Parathyroid adenoma (tissue), 2 donors: ENCODE results near the gene SKAP1.
"Not testable (repeated sequence)": the region's sequence is repeated elsewhere in the genome, so short reads cannot be mapped to it uniquely, and the experiment has no call there.

ENCODE experiments used
- H2AFZ ChIP-seq: fragments of 300-600 bp; sonication (generic); one replicate; pipeline ENCODE4 v1.7.0; 2017; ENCODE audit warnings: antibody characterized with exemption, mild to moderate bottlenecking
- H3K27ac ChIP-seq: fragments of 300-600 bp; sonication (generic); one replicate; pipeline ENCODE4 v1.7.0; 2017
- H3K27me3 ChIP-seq: fragments of 300-600 bp; sonication (generic); one replicate; pipeline ENCODE4 v1.7.0; 2017; ENCODE audit warnings: low read length; ENCODE audit not compliant: control insufficient read depth, insufficient read depth
- H3K36me3 ChIP-seq: fragments of 300-600 bp; sonication (generic); one replicate; pipeline ENCODE4 v1.7.0; 2017; ENCODE audit warnings: low read length; ENCODE audit not compliant: control insufficient read depth, insufficient read depth
- H3K4me1 ChIP-seq: fragments of 300-600 bp; sonication (generic); one replicate; pipeline ENCODE4 v1.7.0; 2017; ENCODE audit warnings: control low read depth
- H3K4me2 ChIP-seq: fragments of 300-600 bp; sonication (generic); one replicate; pipeline ENCODE4 v1.7.0; 2017; ENCODE audit warnings: low read length
- H3K4me3 ChIP-seq: fragments of 300-600 bp; sonication (generic); one replicate; pipeline ENCODE4 v1.7.0; 2017; ENCODE audit warnings: low read depth, low read length
- H3K79me2 ChIP-seq: fragments of 300-600 bp; sonication (generic); one replicate; pipeline ENCODE4 v1.7.0; 2017; ENCODE audit warnings: control low read depth
- H3K9ac ChIP-seq: fragments of 300-600 bp; sonication (generic); one replicate; pipeline ENCODE4 v1.7.0; 2017; ENCODE audit warnings: mild to moderate bottlenecking
- H3K9me3 ChIP-seq: fragments of 300-600 bp; sonication (generic); one replicate; pipeline ENCODE4 v1.7.0; 2017; ENCODE audit warnings: low read length; ENCODE audit not compliant: control insufficient read depth
- CTCF ChIP-seq: fragments of 300-600 bp; sonication (generic); IDR thresholded peaks from one replicate; pipeline ENCODE4 v1.7.0; 2017; ENCODE audit warnings: antibody characterized with exemption, mild to moderate bottlenecking
- donor health status: primary hyperparathyroidism.

SKAP1 gene

GRCh38 chr17:48412841-48413240 is 17.2 kb downstream of the SKAP1 start:
- Histone ChIP-seq H3K36me3 (no peaks in the 10 kb centered on the region), H3K9me3 (no peaks in the 10 kb centered on the region), H2AFZ (no peak overlapping the region), H3K27ac (no peak overlapping the region), H3K79me2 (no peaks in the 10 kb centered on the region), H3K4me3 (no peak overlapping the region), H3K4me1 (no peaks in the 10 kb centered on the region), H3K9ac (no peak overlapping the region), H3K4me2 (no peak overlapping the region), H3K27me3 (no peaks in the 10 kb centered on the region)
- TF ChIP-seq CTCF: no peak

GRCh38 chr17:48410821-48411220 is 19.2 kb downstream of the SKAP1 start:
- H3K4me2 ChIP-seq: not testable (repeated sequence)

GRCh38 chr17:48409607-48410006 is 20.4 kb downstream of the SKAP1 start:
- H2AFZ ChIP-seq: no peak overlapping the region
- H3K27me3 ChIP-seq: no peaks in the 10 kb centered on the region
- H3K36me3 ChIP-seq: no peaks in the 10 kb centered on the region
- no peaks in the 10 kb centered on the region for H3K4me1 ChIP-seq
- no peak overlapping the region for H3K9ac ChIP-seq
- no peak overlapping the region for H3K27ac ChIP-seq
- H3K4me2 ChIP-seq: no peak overlapping the region
- no peak overlapping the region for H3K4me3 ChIP-seq
- no peaks in the 10 kb centered on the region for H3K9me3 ChIP-seq
- TF ChIP-seq CTCF: no peak
- no peaks in the 10 kb centered on the region for H3K79me2 ChIP-seq

More at GRCh38 chr17:48410821-48411220, 19.2 kb downstream of the SKAP1 start:
- not testable (repeated sequence) for H3K27me3 ChIP-seq, H3K9ac ChIP-seq, H3K4me1 ChIP-seq, H3K9me3 ChIP-seq, H3K79me2 ChIP-seq, H3K4me3 ChIP-seq, H3K36me3 ChIP-seq, H2AFZ ChIP-seq, H3K27ac ChIP-seq

GRCh38 chr17:48406936-48407567 is 23.0 kb downstream of the SKAP1 start:
- TF ChIP-seq CTCF: no peak
- H3K27ac ChIP-seq: no peak overlapping the region
- H3K79me2 ChIP-seq: no peaks in the 10 kb centered on the region
- H3K9ac ChIP-seq: no peak overlapping the region
- H3K4me2 ChIP-seq: no peak overlapping the region
- H3K9me3 ChIP-seq: no peaks in the 10 kb centered on the region
- H3K4me3 ChIP-seq: no peak overlapping the region
- H3K4me1 ChIP-seq: no peaks in the 10 kb centered on the region
- H2AFZ ChIP-seq: no peak overlapping the region
- no peaks in the 10 kb centered on the region for H3K36me3 ChIP-seq
- no peaks in the 10 kb centered on the region for H3K27me3 ChIP-seq

GRCh38 chr17:48394821-48395220 is 35.2 kb downstream of the SKAP1 start:
- no peak overlapping the region for H2AFZ ChIP-seq
- no peak for TF ChIP-seq CTCF
- H3K4me2 ChIP-seq: no peak overlapping the region
- no peaks in the 10 kb centered on the region for H3K4me1 ChIP-seq
- no peaks in the 10 kb centered on the region for H3K27me3 ChIP-seq
- no peak overlapping the region for H3K4me3 ChIP-seq
- H3K27ac ChIP-seq: no peak overlapping the region
- H3K9me3 ChIP-seq: no peaks in the 10 kb centered on the region
- H3K79me2 ChIP-seq: no peaks in the 10 kb centered on the region
- no peaks in the 10 kb centered on the region for H3K36me3 ChIP-seq
- H3K9ac ChIP-seq: no peak overlapping the region
